Astrocyte (in vitro differentiated cells and primary cell): ENCODE measurements around the gene MOSMO.

ENCODE experiments used
- EZH2 ChIP-seq: IDR thresholded peaks from 2 replicates; pipeline ENCODE4 v1.6.1; 2012; ENCODE audit warnings: mild to moderate bottlenecking, low read length, inconsistent platforms; ENCODE audit not compliant: insufficient read depth
- TF ChIP-seq, protein P1 (sequence below): IDR thresholded peaks from 2 replicates; pipeline ENCODE4 v1.5.1; 2011; ENCODE audit warnings: low read depth, mild to moderate bottlenecking, inconsistent platforms, low read length, moderate library complexity; ENCODE audit not compliant: insufficient read depth

DNA sequence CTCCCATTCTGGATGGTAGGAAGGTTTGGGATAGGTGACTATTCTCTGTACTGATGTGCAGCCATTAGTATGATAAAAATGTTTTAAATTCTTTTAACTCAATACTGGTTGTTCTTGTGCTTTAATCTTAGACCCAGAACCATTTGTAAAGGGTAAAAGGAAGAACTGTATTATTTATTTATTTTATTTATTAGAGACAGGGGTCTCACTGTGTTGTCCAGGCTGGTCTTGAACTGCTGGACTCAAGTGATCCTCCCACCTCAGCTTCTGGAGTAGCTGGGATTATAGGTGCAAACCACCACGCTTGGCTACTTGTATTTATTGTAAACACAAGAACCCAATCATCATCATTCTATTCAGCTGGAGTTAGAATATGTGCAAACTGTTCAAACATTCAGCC is 2.2 kb upstream of the MOSMO start:
- TF ChIP-seq, protein P1, sequence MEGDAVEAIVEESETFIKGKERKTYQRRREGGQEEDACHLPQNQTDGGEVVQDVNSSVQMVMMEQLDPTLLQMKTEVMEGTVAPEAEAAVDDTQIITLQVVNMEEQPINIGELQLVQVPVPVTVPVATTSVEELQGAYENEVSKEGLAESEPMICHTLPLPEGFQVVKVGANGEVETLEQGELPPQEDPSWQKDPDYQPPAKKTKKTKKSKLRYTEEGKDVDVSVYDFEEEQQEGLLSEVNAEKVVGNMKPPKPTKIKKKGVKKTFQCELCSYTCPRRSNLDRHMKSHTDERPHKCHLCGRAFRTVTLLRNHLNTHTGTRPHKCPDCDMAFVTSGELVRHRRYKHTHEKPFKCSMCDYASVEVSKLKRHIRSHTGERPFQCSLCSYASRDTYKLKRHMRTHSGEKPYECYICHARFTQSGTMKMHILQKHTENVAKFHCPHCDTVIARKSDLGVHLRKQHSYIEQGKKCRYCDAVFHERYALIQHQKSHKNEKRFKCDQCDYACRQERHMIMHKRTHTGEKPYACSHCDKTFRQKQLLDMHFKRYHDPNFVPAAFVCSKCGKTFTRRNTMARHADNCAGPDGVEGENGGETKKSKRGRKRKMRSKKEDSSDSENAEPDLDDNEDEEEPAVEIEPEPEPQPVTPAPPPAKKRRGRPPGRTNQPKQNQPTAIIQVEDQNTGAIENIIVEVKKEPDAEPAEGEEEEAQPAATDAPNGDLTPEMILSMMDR = no peak
- no peak for TF ChIP-seq EZH2
